Frontal cortex (tissue), 4 donors: ENCODE data around the gene ZCCHC3. TPM values are rescaled to one million over a fixed set of nuclear protein-coding genes. Genes with fewer than 3 reads are reported as not detected.
A peak's percentile ranks its signal among the peaks of the same experiment; 100 is the strongest.

Experiments used
- DNase-seq, 2 donors: peaks; one replicate each; pipeline ENCODE4 v3.0.0; 2012; ENCODE audit warnings: low spot score in 2 of 2
- FAIRE-seq: peaks from 2 replicates; lab custom pipeline; 2012; peaks lifted over from hg19 to GRCh38; lab: Jason Lieb, UNC
- total RNA-seq: library from RNA; depleted of rRNA; stranded (reverse); fragments of >200 nt; gene quantifications from one replicate; pipeline ENCODE4 v1.2.3, GENCODE V29; 2014
- donor health status: control.
- donor health status: control.
- donor health status: control.

Gene ZCCHC3
- total RNA-seq, 1 donor from 2014 or later: 26.9 TPM

DNA sequence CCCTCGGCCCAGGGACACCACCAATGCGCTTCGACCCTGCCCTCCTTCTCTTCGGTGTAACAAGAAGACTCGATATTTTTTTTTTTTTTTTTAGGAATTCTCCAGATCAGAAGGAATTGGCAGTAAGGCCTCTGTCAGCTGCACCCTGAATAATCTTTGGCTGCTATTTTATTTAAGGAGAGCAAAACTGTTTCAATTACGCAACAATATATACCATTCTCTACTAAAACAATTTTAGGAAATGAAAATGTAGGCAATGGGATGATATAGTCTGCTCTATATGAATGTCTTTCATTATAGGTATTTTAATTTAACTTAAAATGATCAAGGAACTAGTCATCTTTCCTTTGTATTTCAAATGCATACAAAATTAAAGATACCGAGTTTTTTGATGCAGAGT lies 13.3 kb downstream of the ZCCHC3 start:
- peak; percentile 99 for FAIRE-seq
- no peak for DNase-seq

GRCh38 chr20:311609-312008 lies 14.2 kb downstream of the ZCCHC3 start:
- DNase-seq: no peak
- FAIRE-seq: no peak

DNA sequence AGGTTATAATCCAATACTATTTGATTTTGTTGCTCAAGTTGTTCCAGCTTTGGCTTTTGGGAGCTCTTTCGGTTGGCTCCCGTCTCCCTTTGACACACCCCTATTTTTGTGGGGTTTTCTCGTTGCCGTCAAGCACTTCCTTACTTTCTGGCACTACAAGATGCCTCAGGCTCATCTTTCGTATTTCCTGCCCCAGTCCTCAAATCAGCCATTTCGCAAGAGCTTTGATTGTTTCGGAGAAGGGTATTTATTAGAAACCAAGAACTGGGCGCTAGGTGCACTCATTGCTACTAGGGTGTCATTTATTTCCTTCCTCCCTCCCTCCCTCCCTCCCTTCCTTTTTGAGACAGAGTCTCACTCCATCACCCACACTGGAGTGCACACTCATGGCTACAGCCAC lies 14.7 kb downstream of the ZCCHC3 start:
- FAIRE-seq (no peak), DNase-seq (no peak)

DNA sequence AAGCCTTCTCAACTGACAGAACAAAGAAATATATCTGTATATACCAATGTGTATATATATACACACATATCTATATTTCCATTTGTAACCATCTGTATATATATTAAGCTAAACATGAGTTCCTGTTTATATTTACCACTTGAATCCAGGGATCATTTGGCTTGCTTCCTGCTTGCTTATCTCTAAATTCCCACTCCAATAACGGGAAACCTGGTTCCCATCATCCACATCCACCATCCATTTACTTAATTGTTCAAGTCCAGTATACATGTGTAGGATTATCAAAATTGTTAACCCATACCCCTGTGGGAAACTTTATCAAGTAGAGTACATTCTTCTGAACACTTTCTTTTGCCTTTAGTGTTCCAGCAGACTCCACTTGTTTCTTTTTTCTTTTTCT lies 15.5 kb downstream of the ZCCHC3 start:
- DNase-seq (no peak), FAIRE-seq (no peak)

GRCh38 chr20:313402-313801 lies 16.0 kb downstream of the ZCCHC3 start:
- no peak for FAIRE-seq

GRCh38 chr20:313948-314347 lies 16.6 kb downstream of the ZCCHC3 start:
- FAIRE-seq (no peak), DNase-seq (no peak)

More at GRCh38 chr20:313402-313801, 16.0 kb downstream of the ZCCHC3 start:
- no peak for DNase-seq

GRCh38 chr20:316316-317068 lies 19.1 kb downstream of the ZCCHC3 start:
- DNase-seq: no peak
- FAIRE-seq: no peak

GRCh38 chr20:324177-325044 lies 27.0 kb downstream of the ZCCHC3 start:
- FAIRE-seq (no peak), DNase-seq (peak; percentile 85 to 89)

DNA sequence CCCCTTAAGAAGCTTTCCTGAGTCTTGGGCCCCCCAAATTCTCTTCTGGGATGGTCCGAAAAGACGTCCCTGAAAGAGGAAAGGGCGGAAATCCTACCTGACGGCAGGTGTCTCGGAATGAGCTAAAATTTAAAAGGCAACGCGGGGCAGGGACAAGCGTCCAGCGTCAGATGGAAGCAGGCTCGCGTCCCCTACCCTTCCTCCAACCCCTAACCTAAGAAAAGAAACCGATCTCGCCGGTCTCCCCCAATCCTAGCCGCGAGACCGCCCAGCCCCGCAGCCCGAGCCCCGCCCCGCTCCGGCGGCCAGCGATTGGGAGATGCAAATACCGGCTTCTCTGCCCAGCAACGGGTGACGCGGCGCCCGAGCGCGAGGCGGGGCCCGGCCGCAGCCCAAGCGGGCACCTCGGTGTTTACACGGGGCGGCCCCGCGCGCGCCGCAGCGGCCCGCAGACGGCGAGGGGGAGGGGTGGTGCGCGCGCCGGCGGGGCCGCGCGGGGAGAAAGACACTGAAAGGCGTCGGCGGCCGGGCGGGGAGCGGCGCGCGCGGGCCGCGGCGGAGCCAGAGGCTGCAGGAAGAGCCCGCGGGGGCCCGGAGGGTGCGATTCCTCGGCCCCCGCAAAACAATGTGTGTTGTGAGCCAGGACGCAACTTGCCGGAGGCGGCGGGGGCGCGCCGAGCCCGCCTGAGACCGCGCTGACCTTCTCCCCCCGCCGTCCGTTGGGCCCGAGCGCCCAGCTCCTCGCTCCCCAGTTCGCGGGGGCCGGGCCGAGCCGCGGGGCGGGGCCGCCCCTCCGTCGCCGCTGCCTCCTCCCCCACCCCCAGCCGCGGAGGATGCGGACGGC lies 27.9 kb downstream of the ZCCHC3 start, which contains the start of gene SOX12:
TSS of gene SOX12 (plus strand) at position 508 of the 844 bp plus-strand sequence. CDS start 373 bp downstream, outside the sequence.
- DNase-seq (peak; percentile 97 to 99), FAIRE-seq (no peak)

DNA sequence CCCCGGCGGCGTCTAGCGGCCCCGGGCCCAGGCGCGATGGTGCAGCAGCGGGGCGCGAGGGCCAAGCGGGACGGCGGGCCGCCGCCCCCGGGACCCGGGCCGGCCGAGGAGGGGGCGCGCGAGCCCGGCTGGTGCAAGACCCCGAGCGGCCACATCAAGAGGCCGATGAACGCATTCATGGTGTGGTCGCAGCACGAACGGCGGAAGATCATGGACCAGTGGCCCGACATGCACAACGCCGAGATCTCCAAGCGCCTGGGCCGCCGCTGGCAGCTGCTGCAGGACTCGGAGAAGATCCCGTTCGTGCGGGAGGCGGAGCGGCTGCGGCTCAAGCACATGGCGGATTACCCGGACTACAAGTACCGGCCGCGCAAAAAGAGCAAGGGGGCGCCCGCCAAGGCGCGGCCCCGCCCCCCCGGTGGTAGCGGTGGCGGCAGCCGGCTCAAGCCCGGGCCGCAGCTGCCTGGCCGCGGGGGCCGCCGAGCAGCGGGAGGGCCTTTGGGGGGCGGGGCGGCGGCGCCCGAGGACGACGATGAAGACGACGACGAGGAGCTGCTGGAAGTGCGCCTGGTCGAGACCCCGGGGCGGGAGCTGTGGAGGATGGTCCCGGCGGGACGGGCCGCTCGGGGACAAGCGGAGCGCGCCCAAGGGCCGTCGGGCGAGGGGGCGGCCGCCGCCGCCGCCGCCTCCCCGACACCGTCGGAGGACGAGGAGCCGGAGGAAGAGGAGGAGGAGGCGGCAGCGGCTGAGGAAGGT lies 28.7 kb downstream of the ZCCHC3 start:
- DNase-seq (peak; percentile 49 to 75), FAIRE-seq (no peak)

DNA sequence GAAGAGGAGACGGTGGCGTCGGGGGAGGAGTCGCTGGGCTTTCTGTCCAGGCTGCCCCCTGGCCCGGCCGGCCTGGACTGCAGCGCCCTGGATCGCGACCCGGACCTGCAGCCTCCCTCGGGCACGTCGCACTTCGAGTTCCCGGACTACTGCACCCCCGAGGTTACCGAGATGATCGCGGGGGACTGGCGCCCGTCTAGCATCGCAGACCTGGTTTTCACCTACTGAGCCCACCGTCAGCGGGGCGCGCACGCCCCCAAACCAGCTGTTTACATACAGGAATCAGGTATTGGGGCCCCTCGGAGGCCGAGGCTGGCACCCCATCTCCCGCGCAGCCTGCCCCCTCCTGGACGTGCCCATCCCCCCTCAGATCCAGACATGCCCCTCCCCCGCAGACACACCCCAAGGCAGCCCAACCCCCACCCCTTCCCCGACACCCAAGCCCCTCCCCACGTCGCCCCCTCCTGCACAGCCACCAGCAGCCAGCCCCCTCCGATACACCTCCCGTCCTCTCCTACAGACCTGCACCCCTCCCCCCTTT lies 29.3 kb downstream of the ZCCHC3 start:
- FAIRE-seq: no peak
- no peak for DNase-seq

- DNase-seq: peak; percentile 89
These were observed 30.0 kb downstream of the ZCCHC3 start for GRCh38 chr20:327186-328026.

GRCh38 chr20:328027-328974 lies 30.9 kb downstream of the ZCCHC3 start:
- FAIRE-seq (no peak), DNase-seq (no peak)

More at GRCh38 chr20:327186-328026, 30.0 kb downstream of the ZCCHC3 start:
- FAIRE-seq: no peak

- FAIRE-seq (no peak), DNase-seq (no peak)
These were observed 31.8 kb downstream of the ZCCHC3 start for GRCh38 chr20:328975-329695.

- DNase-seq: no peak
- no peak for FAIRE-seq
These were observed 32.5 kb downstream of the ZCCHC3 start for GRCh38 chr20:329851-330232.
